HG02588 (cell line): ENCODE measurements around the gene FBXW9.
"Not testable (repeated sequence)": the region's sequence is repeated elsewhere in the genome, so short reads cannot be mapped to it uniquely, and the experiment has no call there.

ENCODE experiments used
- ATAC-seq: cut with Tn5 transposase; IDR thresholded peaks from one replicate; pipeline ENCODE4 v1.9.1; 2021; ENCODE audit warnings: mild to moderate bottlenecking, moderate library complexity; ENCODE audit not compliant: unreplicated experiment

Gene FBXW9

DNA sequence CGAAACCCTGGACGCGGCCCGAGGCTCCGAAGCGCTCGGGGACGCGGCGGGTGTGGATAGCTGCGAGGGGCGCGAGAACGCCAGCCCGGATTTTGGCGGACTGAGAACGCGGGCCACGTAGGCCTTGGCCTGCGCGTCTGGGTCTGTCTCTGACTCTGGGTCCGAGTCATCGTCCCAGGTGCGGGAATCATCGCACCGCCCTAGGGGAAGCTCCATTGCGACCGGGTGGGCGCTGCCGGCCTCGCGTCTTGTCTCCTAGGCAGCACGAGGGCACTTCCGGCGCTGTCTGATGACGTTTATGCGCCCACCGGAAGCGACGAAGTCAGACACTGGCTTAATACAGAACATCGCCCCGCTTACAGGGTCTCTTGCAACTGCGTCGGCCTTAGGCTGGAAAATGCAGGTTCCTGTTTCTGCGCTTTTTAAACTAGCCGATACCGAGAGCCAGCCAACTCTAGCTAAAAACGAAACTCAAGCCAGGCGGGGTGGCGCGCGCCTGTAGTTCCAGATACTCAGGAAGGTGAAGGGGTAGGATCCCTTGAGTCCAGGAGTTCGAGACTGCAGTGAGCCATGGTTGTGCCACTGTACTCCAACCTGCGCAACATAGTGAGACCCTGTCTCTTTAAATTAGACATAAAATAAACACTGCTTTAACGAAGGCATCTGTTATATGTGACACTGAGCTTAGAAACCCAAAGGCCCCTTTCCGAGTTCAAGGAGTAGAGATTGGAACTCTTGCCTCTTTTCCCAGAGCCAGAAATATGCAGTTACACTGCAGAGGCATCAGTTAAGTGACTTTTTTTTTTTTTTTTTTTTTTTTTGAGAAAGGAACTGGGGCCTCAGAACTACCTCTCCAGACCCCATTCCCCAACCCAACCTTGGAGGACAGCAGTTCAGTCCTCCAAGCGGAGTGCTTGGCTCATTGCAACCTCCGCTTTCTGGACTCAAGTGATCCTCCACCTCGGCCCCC is at the start of gene FBXW9:
TSS of gene FBXW9 (minus strand) at position 266 of the 970 bp plus-strand sequence. CDS start at position 216, 50 bp downstream.
- ATAC-seq, result peak; percentile 63

GRCh38 chr19:12745166-12745897 is 48.9 kb upstream of the FBXW9 start:
- ATAC-seq, result no peak

GRCh38 chr19:12737835-12738351 is 41.5 kb upstream of the FBXW9 start:
- ATAC-seq, result no peak

DNA sequence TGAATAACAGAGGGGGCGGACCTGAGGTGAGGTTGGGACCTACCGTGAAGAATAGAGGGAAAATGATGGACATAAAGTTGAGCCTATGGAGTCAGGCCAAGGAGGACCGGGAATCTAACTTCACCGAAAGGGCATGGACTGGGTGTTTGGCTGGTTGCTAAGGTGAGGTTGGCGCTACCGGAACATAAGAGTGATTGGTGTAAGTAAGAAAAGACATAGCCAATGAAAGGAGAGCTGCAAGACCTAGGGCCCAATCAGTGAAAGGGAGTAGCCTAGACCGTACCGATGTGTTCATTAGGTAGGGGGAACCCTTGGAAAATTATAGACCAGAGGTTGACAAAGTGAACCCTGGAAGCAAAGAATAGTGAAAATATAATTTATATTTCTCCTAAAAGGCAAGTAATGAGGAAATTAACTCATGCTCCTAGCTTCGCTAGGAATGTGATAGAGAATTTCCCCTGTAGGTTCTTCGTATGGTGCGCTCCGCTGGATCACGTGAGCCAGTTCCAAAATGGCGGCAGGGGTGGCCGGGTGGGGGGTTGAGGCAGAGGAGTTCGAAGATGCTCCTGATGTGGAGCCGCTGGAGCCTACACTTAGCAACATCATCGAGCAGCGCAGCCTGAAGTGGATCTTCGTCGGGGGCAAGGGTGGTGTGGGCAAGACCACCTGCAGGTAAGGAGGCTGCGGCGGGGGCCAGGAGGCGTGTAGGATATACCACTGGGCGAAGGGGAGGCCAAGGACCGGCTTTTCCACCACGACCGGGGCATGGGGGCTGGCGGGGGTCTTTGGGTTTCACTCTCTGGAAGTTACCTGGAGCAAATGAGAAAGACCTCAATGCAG is 40.8 kb upstream of the FBXW9 start, which contains the start of gene GET3:
TSS of gene GET3 (plus strand) at position 503 of the 840 bp plus-strand sequence. CDS start at position 512, 9 bp downstream.
- peak; percentile 66 for ATAC-seq

- ATAC-seq, result no peak
These were observed 37.2 kb upstream of the FBXW9 start for GRCh38 chr19:12733369-12734214.

- no peak for ATAC-seq
These were observed 34.9 kb upstream of the FBXW9 start for GRCh38 chr19:12731337-12731736.

DNA sequence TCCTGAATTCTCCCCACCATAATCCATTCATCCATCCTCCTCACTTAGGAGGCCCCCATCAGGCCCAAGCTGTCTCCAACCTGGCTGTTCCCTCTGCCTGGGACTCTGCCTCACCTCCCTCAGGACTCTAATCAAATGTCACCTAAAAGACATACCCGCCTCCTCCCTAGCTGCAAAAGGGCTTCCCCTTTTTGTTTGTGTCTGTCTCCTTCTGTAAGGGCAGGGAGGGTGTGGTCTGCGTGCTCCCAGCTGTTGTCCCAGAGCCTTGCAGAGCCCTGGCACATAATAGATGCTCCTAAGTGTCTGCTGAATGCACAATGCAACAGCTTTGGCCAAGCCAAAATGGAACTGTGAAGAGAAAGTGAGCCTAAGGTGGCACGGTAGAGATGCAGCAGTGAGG is 33.6 kb upstream of the FBXW9 start:
- ATAC-seq, result no peak

- no peak for ATAC-seq
These were observed 31.5 kb upstream of the FBXW9 start for GRCh38 chr19:12727745-12728433.

DNA sequence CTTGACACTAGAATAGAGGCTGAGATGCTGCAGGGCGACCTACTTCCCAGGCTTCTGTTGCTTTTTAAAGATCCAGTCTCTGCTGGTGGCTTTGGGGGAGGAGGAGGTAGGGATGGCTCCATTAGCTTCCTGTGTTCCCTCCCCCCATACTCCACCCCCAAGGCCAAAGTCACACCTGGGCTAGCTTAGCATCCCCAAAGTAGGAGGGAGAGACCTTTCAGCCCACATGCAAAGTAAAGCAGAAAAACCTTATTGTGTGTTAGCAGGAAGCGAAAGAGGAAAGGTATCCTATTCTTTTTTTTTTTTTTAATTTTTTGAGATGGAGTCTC is 30.5 kb upstream of the FBXW9 start:
- no peak for ATAC-seq

DNA sequence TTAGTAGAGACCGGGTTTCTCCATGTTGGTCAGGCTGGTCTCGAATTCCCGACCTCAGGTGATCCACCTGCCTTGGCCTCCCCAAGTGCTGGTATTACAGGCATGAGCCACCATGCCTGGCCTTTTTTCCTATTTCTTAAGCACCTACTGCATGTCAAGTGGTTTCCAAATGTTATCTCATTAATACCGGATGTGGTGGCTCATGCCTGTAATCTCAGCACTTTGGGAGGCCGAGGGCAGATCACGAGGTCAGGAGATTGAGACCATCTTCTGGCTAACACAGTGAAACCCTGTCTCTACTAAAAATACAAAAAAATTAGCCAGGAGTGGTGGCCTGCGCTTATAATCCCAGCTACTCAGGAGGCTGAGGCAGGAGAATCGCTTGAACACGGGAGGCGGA is 29.2 kb upstream of the FBXW9 start:
- ATAC-seq, result not testable (repeated sequence)

- ATAC-seq, result no peak
These were observed 27.4 kb upstream of the FBXW9 start, which contains the start of gene TNPO2 for GRCh38 chr19:12723641-12724426. TSS of gene TNPO2 (minus strand) at chr19:12723932. CDS start at chr19:12720977, 2,955 bp downstream.

- ATAC-seq, result no peak
These were observed 26.9 kb upstream of the FBXW9 start for GRCh38 chr19:12723381-12723640.

GRCh38 chr19:12722566-12723380 is 26.3 kb upstream of the FBXW9 start:
- peak; percentile 71 for ATAC-seq

- ATAC-seq, result peak; percentile 30
These were observed 25.5 kb upstream of the FBXW9 start for GRCh38 chr19:12721656-12722565.

- no peak for ATAC-seq
These were observed 24.6 kb upstream of the FBXW9 start for GRCh38 chr19:12720851-12721655.

GRCh38 chr19:12720296-12720695 is 23.9 kb upstream of the FBXW9 start:
- no peak for ATAC-seq
